Testis (tissue), 2 donors: ENCODE measurements around the gene UPB1.

ENCODE experiments used
- CTCF ChIP-seq, 3 experiments: fragments of 450-650 bp in 2 of 3; fragments of 200-600 bp in 1 of 3; sonication (generic) in 1 of 3; IDR thresholded peaks; one replicate each; pipeline ENCODE4 v1.5.1; 2016 to 2019; ENCODE audit warnings: antibody characterized with exemption in 3 of 3, mild to moderate bottlenecking in 2 of 3, moderate library complexity in 1 of 3
- POLR2A ChIP-seq: fragments of 450-650 bp; IDR thresholded peaks from one replicate; pipeline ENCODE4 v1.6.1; 2017; ENCODE audit warnings: antibody characterized with exemption, mild to moderate bottlenecking, moderate library complexity

GRCh38 chr22:24517446-24517845 is 22.3 kb downstream of the UPB1 start:
- TF ChIP-seq CTCF (IDR thresholded peaks at IDR 0.05): no peak
- TF ChIP-seq POLR2A: no peak
